ENCODE data around the gene AVL9. TPM values are rescaled to one million over a fixed set of nuclear protein-coding genes. Genes with fewer than 3 reads are reported as not detected.

Gene AVL9
- total RNA-seq (2012; rRNA removed) (21.7 and 23.6 TPM in 2 replicates), polyA plus RNA-seq (2012; rRNA removed) (8.8 and 13.1 TPM in 2 replicates), Bru-seq, nascent RNA (percentile 93 among the genes with signal in this experiment), BruChase-seq, experiment 1, labeled RNA remaining after a 6-hour chase (percentile 85 among the genes with signal in this experiment), BruChase-seq, experiment 2, labeled RNA remaining after a 2-hour chase (percentile 90 among the genes with signal in this experiment)
- 3.3 and 6.3 TPM in 2 replicates for polyA plus RNA-seq (2012; cell fraction: cytosol; rRNA removed)
- polyA plus RNA-seq (2012; cell fraction: nucleus; rRNA removed; ENCODE audit: low replicate concordance), result 4.2 and 18.6 TPM in 2 replicates
- long read RNA-seq, full-length matches to known transcripts, result 9 of 20 reads
- long read RNA-seq, partial matches to known transcripts, result 2 of 20 reads
- long read RNA-seq, other reads (novel, unspliced or antisense), result 9 of 20 reads

DNA sequence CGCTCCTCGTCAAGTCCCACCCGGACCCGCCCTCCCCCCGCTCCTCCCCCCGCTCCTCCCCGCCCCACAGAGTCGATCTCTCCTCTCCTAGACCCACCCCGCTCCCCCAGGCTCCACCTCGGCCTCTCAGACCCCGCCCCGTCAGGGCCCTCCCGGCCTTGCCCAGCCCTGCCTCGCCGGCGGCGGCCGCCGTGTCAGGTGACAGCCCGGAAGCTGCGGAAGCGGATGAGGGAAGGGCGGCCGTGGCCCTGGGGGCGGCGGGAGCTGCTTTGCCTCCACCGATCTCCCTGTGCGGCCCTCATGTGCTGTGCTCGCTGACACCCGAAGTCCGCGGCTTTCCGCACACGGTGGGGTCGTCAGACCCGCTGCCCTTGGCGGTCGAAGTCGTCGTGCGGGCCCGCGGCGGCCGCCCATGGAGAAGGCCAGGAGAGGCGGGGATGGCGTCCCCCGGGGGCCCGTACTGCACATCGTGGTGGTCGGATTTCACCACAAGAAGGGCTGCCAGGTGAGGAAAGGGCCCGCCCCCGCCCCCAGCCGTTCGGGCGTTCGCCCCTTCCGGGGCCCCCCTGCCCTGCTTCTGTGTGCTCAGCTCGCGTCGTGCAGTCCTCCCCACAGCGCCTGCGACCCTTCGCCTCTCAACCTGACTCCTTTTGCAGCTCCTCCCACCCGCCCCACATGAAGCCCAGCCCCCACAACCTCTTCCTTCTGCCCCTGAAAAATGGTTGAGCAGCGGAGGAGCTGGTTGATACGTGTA lies at the start of gene AVL9:
AVL9 (plus strand) TSS at position 192 of the 754 bp plus-strand sequence; CDS start at position 413, 221 bp downstream.
- Histone ChIP-seq H2BK5ac (ENCODE audit: low read depth, low read length, poor library complexity, severe bottlenecking) (peak within 1 kb of the TSS; percentile 94), H3K9ac (ENCODE audit: low read depth, low read length) (peak within 1 kb of the TSS; percentile 94), H3K4me3 (ENCODE audit: insufficient read depth, low read depth, low read length) (peak within 1 kb of the TSS; percentile 97), H2BK15ac (ENCODE audit: low read depth, low read length) (peak within 1 kb of the TSS; percentile 12; the same call in 1 of the 3 replicates), H2AK9ac (replicated peaks; ENCODE audit: low read depth, low read length, poor library complexity) (peak within 1 kb of the TSS; percentile 95), H3K9me1 (ENCODE audit: insufficient read depth, low read length) (0 out of 2 replicates have a peak, but pooled peaks cover 2% of the 10 kb centered on the region), H3K4me1 (ENCODE audit: control insufficient read depth, insufficient read depth, low read length) (0 out of 2 replicates have a peak, but pooled peaks cover 2% of the 10 kb centered on the region), H3K79me1 (ENCODE audit: low read depth in 1 of 2, low read length in 2 of 2) (peaks cover 6 to 12% of the 10 kb centered on the region in 2 experiments; a peak in 3 of 4 replicates), H3K56ac (ENCODE audit: extremely low read depth, insufficient read depth, low read length) (peak within 1 kb of the TSS; percentile 68), H3K27ac (ENCODE audit: insufficient read depth, low read length) (peak within 1 kb of the TSS; percentile 98), H3K23ac (ENCODE audit: low read depth, low read length) (peak within 1 kb of the TSS; percentile 77), H2AFZ (replicated peaks; ENCODE audit: low read length, poor library complexity) (peak within 1 kb of the TSS; percentile 96), H3K9me3 (ENCODE audit: control insufficient read depth, insufficient read depth, low read length) (no peaks in the 10 kb centered on the region), H2BK120ac (ENCODE audit: low read depth, low read length) (peak within 1 kb of the TSS; percentile 69), H3K4ac (ENCODE audit: low read depth, low read length) (peak within 1 kb of the TSS; percentile 96), H2BK20ac (ENCODE audit: low read depth, low read length) (no peak within 1 kb of the TSS), H2AK5ac (ENCODE audit: low read depth, low read length) (peak within 1 kb of the TSS; percentile 71), H4K8ac (ENCODE audit: low read depth in 2 of 2, low read length in 2 of 2) (peak within 1 kb of the TSS; percentile 62 to 92), H3K14ac (replicated peaks; ENCODE audit: low read depth, low read length) (peak within 1 kb of the TSS; percentile 93), H3K18ac (ENCODE audit: low read depth, low read length) (peak within 1 kb of the TSS; percentile 73), H3K4me2 (ENCODE audit: low read depth, low read length) (peak within 1 kb of the TSS; percentile 100), H3K27me3 (ENCODE audit: control insufficient read depth, insufficient read depth, low read length) (no peaks in the 10 kb centered on the region), H3K36me3 (ENCODE audit: control insufficient read depth, insufficient read depth, low read length) (no peaks in the 10 kb centered on the region), H4K91ac (ENCODE audit: insufficient read depth, low read depth, low read length) (peak within 1 kb of the TSS; percentile 83), H4K5ac (ENCODE audit: low read depth, low read length) (peak within 1 kb of the TSS; percentile 88), H4K20me1 (ENCODE audit: insufficient read depth, low read length) (no peaks in the 10 kb centered on the region)
- ATAC-seq (ENCODE audit: low read depth) (peak; percentile 97), DNase-seq (peak; percentile 93)
- no TSS peak for BruUV-seq (replicated peaks)
- intact Hi-C loops (cut with micrococcal nuclease) (loop anchor here (2.0 to 5.0 kb wide), 2 partner anchors 177 to 613 kb away; partner anchors contain the start of gene RP9), dilution Hi-C loops (cut with HindIII; ENCODE audit: low sequenced_read_pairs, unreplicated experiment) (no loop called here), in situ Hi-C loops (cut with MboI; ENCODE audit: low sequenced_read_pairs) (no loop called here)
- ChIA-PET POLR2A (ENCODE audit: unreplicated experiment) (interaction anchor here (0.7 kb wide), 1 partner anchor 85 kb away, joined by 3 read pairs; no protein-coding TSS in a partner anchor), CTCF (interaction anchor here (1.5 kb wide), 1 partner anchor 16 kb away, joined by 3 read pairs; no protein-coding TSS in a partner anchor)
- 0% methylated on average over 15 of the region's 67 CpGs; no CpG with 5 or more reads in 1 of the 2 experiments for WGBS, 2 experiments (ENCODE audit: extremely low coverage in 2 of 2, insufficient read length in 1 of 2)
- TF ChIP-seq POLR2A (IDR thresholded peaks at IDR 0.05; ENCODE audit: low read depth, low read length) (peak; percentile 90), MXI1 (IDR thresholded peaks at IDR 0.05; ENCODE audit: borderline replicate concordance, low read depth, low read length) (peak; percentile 16; the same call in 1 of the 2 replicates), BHLHE40 (IDR thresholded peaks at IDR 0.05; ENCODE audit: low read depth, low read length) (peak; percentile 33; the same call in 1 of the 2 replicates), MAZ (IDR thresholded peaks at IDR 0.05; ENCODE audit: borderline replicate concordance, low read depth, low read length) (peak; percentile 92; the same call in 1 of the 2 replicates), RAD21 (IDR thresholded peaks at IDR 0.05; ENCODE audit: low read length) (no peak)
- TF ChIP-seq, protein P1, sequence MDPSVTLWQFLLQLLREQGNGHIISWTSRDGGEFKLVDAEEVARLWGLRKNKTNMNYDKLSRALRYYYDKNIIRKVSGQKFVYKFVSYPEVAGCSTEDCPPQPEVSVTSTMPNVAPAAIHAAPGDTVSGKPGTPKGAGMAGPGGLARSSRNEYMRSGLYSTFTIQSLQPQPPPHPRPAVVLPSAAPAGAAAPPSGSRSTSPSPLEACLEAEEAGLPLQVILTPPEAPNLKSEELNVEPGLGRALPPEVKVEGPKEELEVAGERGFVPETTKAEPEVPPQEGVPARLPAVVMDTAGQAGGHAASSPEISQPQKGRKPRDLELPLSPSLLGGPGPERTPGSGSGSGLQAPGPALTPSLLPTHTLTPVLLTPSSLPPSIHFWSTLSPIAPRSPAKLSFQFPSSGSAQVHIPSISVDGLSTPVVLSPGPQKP (IDR thresholded peaks at IDR 0.05; ENCODE audit: borderline replicate concordance, low read depth, low read length), result no peak
- TF ChIP-seq, protein P2, sequence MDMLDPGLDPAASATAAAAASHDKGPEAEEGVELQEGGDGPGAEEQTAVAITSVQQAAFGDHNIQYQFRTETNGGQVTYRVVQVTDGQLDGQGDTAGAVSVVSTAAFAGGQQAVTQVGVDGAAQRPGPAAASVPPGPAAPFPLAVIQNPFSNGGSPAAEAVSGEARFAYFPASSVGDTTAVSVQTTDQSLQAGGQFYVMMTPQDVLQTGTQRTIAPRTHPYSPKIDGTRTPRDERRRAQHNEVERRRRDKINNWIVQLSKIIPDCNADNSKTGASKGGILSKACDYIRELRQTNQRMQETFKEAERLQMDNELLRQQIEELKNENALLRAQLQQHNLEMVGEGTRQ (IDR thresholded peaks at IDR 0.05; ENCODE audit: low read depth, low read length), result peak; percentile 85

Measured in IMR-90 (cell line).